NOMO-1 treated with DMSO at 0.1 percent for 48 hours (cell line): ENCODE measurements around the gene SLC25A21.
"Not testable (repeated sequence)": the region's sequence is repeated elsewhere in the genome, so short reads cannot be mapped to it uniquely, and the experiment has no call there.

ENCODE experiments used
- DNase-seq: peaks from one replicate; lab custom pipeline; 2025; ENCODE audit not compliant: unreplicated experiment; lab: John Stamatoyannopoulos, UW

The SLC25A21 gene

GRCh38 chr14:37172024-37172869, at the start of gene SLC25A21:
Gene SLC25A21 (minus strand): TSS chr14:37172606.
- no peak for DNase-seq

GRCh38 chr14:37221073-37221472, 48.7 kb upstream of the SLC25A21 start:
- no peak for DNase-seq

GRCh38 chr14:37215345-37215744, 42.9 kb upstream of the SLC25A21 start:
- no peak for DNase-seq

- DNase-seq, result no peak
Measured at GRCh38 chr14:37213016-37213415, 40.6 kb upstream of the SLC25A21 start.

DNA sequence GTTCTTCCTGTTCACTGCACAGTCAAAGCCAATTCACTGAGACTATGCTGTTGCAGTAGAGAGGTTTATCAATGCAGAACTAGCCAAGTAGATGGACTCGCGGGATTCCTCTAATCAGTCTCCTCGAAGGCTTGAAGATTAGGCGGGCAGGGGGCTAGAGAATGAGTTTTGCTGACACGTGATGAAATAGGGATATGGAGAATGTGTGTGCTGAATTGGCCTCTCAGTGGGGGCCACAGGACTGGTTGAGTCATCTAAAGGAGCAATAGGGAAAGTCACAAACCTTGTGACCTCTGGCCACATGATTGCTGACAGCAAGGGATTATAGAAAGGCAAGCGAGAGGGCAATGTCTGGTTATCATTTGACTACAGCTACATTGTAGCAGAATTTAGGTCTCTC, 38.0 kb upstream of the SLC25A21 start:
- DNase-seq, result no peak

DNA sequence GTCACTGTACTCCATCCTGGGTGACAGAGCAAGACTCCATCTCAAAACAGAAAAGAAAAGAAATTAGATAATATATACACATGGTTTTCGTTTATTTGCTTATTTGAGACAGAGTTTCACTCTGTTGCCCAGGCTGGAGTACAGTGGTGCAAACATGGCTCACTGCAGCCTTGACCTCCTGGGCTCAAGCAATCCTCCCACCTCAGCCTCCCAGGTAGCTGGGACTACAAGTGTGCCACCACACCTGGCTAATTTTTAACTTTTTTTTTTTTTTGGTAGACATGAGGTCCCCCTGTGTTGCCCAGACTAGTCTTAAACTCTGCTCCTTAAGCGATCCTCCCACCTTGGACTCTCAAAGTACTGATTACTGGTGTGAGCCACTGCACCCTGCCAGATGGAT, 37.2 kb upstream of the SLC25A21 start:
- not testable (repeated sequence) for DNase-seq

GRCh38 chr14:37205623-37206605, 33.5 kb upstream of the SLC25A21 start:
- DNase-seq, result not testable (repeated sequence)

DNA sequence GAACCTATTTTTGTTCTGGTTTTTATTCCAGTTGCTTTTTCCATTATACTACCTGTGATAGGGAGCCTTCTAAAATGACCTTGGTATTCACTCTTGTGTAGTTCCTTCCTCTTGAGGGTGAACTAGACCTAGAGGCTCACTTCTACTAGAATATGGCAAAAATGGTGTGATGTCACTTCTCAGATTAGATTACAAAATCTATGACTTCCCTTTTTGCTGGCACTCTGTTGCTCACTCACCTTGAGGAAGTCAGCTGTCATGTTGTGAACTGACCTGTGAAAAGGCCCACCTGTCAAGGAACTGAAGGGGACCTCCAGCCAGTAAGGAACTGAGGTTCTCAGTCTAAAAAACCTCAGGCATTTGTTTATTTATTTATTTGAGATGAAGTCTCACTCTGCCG, 31.0 kb upstream of the SLC25A21 start:
- peak; percentile 1 for DNase-seq

GRCh38 chr14:37202812-37203211, 30.4 kb upstream of the SLC25A21 start:
- DNase-seq, result no peak

DNA sequence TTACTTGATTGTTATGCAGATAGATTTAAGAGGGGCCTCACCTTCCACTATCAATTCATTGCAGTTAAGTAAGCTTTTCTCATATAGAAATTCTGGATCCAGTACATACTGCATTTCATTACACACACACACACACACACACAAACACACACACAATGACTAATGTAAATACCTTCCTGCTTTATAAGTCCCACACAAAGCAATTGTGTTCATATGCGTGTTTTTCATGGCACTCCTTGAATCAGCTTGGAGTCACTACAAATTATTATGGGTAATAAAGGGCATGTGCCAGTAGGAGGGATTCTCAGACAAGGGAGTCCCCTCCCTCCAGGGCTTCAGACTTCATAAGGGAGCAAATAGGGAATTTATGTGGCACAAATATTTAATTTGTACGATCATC, 29.9 kb upstream of the SLC25A21 start:
- no peak for DNase-seq

- no peak for DNase-seq
Measured at GRCh38 chr14:37201724-37202123, 29.3 kb upstream of the SLC25A21 start.

DNA sequence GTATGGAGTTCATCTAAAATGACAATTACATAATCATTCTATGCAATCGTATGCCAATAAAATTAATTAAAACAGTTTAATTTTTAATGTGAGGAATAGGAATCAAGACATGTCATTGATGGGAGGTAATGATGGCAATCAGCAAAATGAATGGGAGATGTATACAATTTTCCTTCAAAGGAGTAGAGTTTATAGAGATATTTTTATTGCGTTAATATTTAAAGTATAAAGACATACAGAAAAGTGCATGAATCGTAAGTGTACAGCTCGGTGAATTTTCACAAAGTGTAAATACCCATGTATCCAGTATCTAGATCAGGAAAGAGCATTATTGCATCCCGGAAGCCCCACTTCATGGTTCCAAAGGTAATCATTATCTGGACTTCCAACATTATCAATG, 26.5 kb upstream of the SLC25A21 start:
- no peak for DNase-seq

DNA sequence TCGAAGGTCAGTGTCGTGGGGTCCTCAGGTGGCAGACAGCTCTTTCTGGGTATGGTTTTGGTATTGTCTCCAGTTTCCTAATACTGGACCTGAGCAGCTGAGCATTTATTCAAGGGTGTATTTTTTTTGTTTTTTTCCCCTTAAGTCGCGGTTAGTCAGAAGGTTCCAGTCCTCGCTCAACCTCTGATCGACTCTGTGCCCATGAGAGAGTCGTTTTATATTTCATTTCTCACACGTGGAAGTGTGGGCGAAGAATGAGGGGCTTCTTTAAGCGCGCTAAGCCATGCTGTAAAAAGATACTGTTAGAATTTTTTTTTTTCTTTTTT, 25.8 kb upstream of the SLC25A21 start:
- DNase-seq, result no peak

DNA sequence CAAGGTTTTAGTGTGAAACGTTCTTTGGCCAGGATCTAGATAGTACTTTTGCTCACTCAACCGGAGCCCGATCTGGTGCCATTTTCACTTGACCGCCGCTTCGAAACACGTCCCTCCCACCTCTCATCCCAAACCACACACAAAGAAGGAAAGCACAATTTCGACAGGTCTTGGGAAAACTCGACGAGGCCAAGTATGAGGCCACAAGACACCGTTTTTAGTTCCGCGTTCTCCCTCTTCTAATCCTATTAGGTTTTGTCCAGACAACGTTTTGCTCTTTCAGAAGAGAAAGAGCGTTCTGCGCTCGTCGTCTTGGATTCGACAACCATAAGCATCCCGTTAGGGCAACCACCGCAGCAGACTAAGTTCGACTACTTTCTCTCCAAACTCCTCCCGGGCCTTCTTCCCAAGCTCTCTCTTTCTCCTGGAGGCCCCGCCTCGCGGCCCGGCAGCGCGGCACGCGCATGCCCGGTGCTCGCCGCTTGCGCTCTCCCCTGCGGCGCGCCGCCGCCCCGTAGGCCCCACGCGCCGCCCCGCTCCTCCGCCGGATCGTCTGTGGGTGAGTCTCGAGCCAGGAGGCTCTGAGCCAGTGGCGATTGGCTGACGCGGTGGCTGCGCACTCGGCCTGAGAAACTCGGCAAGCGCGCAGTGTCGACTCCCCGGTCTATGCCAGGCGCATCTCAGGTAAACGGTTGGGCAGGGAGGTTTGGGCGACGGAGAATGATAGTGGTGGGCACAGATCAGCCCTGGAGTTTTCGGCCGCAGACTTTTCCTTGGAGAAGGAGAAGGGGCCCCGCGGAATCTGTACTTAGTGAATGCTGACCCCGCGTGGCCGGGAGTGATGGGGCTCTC, 25.2 kb upstream of the SLC25A21 start, which contains the start of gene MIPOL1:
Gene MIPOL1 (plus strand): TSS at position 517 of the 852 bp plus-strand sequence. CDS start 49,952 bp downstream, outside the sequence.
- no peak for DNase-seq

DNA sequence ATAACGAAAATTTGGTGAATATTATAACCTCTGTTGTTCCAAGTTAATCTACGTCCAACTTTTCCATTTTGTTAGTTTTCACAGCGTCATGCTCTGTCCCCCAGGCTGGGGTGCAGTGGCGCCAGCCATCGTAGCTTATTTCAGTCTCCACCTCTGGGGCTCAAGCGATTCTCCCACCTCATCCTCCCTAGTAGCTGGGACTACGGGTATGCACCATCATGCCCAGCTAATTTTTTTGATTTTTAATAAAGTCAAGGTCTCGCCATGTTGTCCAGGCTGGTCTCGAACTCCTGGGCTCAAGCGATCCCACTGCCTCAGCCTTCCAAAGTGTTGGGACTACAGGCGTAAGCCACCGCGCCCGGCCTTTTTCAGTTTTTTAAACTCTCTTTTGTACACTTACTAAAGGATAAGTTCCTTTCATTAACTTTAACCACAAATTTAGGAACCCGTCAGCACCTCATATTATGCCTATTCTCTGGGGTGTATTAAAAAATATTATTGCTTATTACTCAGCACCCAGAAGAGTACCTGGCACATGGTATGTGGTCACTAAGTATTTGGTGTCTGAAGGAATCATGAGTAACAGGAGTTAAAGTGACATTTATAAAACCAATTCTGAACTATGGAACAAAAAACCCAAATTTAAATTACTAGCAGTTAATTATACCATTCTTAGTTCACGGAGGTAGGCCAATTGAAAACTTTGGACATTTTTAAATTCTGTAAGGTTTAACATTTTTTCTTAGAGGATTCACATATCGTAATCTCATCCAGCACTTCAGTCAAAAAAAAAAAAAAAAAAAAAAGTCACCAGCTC, 24.4 kb upstream of the SLC25A21 start:
- no peak for DNase-seq

GRCh38 chr14:37195327-37195726, 22.9 kb upstream of the SLC25A21 start:
- DNase-seq, result no peak

DNA sequence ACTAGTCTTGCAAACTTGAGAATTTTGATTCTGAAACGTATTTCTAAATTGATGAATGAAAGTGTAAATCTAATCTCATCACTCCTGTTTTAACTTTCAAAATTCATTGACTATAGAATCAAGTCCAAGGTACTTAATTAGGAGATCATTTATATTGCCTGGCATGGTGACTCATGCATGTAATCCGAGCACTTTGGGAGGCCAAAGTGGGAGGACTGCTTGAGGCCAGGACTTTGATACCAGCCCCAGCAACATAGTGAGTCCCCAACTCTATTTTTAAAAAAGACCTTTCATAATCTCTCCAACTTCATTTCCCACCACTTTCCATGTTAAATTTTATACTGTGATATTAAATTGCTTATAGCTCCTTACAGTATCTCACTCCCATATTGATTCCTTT, 22.3 kb upstream of the SLC25A21 start:
- no peak for DNase-seq

- DNase-seq, result not testable (repeated sequence)
Measured at GRCh38 chr14:37189733-37190132, 17.3 kb upstream of the SLC25A21 start.

DNA sequence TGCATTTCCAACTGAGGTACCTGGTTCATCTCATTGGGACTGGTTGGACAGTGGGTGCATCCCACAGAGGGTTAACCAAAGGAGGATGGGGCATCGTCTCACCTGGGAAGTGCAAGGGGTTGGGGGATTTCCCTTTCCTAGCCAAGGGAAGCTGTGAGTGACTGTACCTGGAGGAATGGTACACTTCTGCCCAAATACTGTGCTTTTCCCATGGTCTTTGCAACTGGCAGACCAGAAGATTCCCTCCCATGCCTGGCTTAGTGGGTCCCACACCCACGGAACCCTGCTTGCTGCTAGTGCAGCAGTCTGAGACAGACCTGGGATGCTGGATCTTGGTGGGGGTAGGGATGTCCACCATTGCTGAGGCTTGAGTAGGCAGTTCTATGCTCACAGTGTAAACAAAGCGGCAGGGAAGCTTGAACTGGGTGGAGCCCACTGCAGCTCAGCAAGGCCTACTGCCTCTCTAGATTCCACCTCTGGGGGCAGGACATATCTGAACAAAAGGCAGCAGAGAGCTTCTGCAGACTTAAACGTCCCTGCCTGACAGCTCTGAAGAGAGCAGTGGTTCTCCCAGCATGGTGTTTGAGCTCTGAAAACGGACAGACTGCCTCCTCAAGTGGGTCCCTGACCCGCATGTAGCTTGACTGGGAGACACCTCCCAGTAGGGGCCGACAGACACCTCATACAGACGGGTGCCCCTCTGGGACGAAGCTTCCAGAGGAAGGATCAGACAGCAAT, 15.6 kb upstream of the SLC25A21 start:
- DNase-seq, result not testable (repeated sequence)
